Loucy (cell line): ENCODE data around the gene USP34.

Experiments
- H2AFZ ChIP-seq: fragments of 200-600 bp; sonication (generic); 2 replicates; pipeline ENCODE4 v1.6.0; 2016; ENCODE audit warnings: antibody characterized with exemption, mild to moderate bottlenecking, low read length, moderate library complexity
- H3F3A ChIP-seq: fragments of 200-600 bp; 2 replicates; pipeline ENCODE4 v1.6.0; 2016; ENCODE audit warnings: antibody characterized with exemption, low read depth, mild to moderate bottlenecking
- H3K27me3 ChIP-seq: fragments of 200-600 bp; sonication (generic); 2 replicates; pipeline ENCODE4 v1.6.1; 2014; ENCODE audit warnings: low read length, mild to moderate bottlenecking; ENCODE audit not compliant: insufficient read depth, poor library complexity, severe bottlenecking
- H3K36me3 ChIP-seq: fragments of 200-600 bp; sonication (generic); 2 replicates; pipeline ENCODE4 v1.6.1; 2016; ENCODE audit warnings: low read length; ENCODE audit not compliant: insufficient read depth
- H3K4me1 ChIP-seq: fragments of 200-600 bp; sonication (generic); 2 replicates; pipeline ENCODE4 v1.5.1; 2014; ENCODE audit warnings: low read length, mild to moderate bottlenecking; ENCODE audit not compliant: insufficient read depth, poor library complexity, severe bottlenecking
- H3K4me2 ChIP-seq: fragments of 200-600 bp; sonication (generic); 2 replicates; pipeline ENCODE4 v1.6.0; 2014; ENCODE audit warnings: antibody characterized with exemption, low read length, low read depth, mild to moderate bottlenecking; ENCODE audit not compliant: poor library complexity, severe bottlenecking
- H3K4me3 ChIP-seq: fragments of 200-600 bp; sonication (generic); 2 replicates; pipeline ENCODE4 v1.5.1; 2014; ENCODE audit warnings: low read length, mild to moderate bottlenecking, mixed read lengths; ENCODE audit not compliant: poor library complexity, severe bottlenecking
- H3K79me2 ChIP-seq: fragments of 200-600 bp; sonication (generic); 2 replicates; pipeline ENCODE4 v1.6.1; 2014; ENCODE audit warnings: low read length; ENCODE audit not compliant: insufficient read depth
- H3K9ac ChIP-seq: fragments of 200-600 bp; sonication (generic); 2 replicates; pipeline ENCODE4 v1.6.0; 2014; ENCODE audit warnings: mild to moderate bottlenecking, low read depth, low read length, moderate library complexity; ENCODE audit not compliant: poor library complexity, severe bottlenecking
- H3K9me2 ChIP-seq: fragments of 200-600 bp; sonication (generic); replicated peaks from 2 replicates; pipeline ENCODE4 v1.6.1; 2016; ENCODE audit warnings: low read depth, low read length, mixed read lengths
- H3K9me3 ChIP-seq: fragments of 200-600 bp; sonication (generic); 2 replicates; pipeline ENCODE4 v1.6.1; 2014; ENCODE audit warnings: mild to moderate bottlenecking, antibody characterized with exemption, low read length, low read depth; ENCODE audit not compliant: insufficient read depth
- H4K20me1 ChIP-seq: fragments of 200-600 bp; sonication (generic); 2 replicates; pipeline ENCODE4 v1.6.0; 2014; ENCODE audit warnings: antibody characterized with exemption, low read length, mild to moderate bottlenecking; ENCODE audit not compliant: insufficient read depth, poor library complexity, severe bottlenecking
- EZH2phosphoT487 ChIP-seq: fragments of 200-600 bp; IDR thresholded peaks from 2 replicates; pipeline ENCODE4 v1.6.1; 2018; ENCODE audit warnings: antibody characterized with exemption, mild to moderate bottlenecking, moderate library complexity, borderline replicate concordance
- TF ChIP-seq, protein P1 (sequence below): fragments of 200-600 bp; sonication (generic); conservative IDR thresholded peaks from 2 replicates; pipeline ENCODE4 v1.5.1; 2014; ENCODE audit warnings: mild to moderate bottlenecking, antibody characterized with exemption, low read length

The USP34 gene

GRCh38 chr2:61252031-61252430, 218.9 kb downstream of the USP34 start:
- H3K36me3 ChIP-seq, result peaks cover 42% of the 10 kb centered on the region; the same call in 1 of the 2 replicates
- H2AFZ ChIP-seq, result no peak overlapping the region
- H3K4me1 ChIP-seq, result no peaks in the 10 kb centered on the region
- TF ChIP-seq EZH2phosphoT487, result no peak
- TF ChIP-seq, protein P1, sequence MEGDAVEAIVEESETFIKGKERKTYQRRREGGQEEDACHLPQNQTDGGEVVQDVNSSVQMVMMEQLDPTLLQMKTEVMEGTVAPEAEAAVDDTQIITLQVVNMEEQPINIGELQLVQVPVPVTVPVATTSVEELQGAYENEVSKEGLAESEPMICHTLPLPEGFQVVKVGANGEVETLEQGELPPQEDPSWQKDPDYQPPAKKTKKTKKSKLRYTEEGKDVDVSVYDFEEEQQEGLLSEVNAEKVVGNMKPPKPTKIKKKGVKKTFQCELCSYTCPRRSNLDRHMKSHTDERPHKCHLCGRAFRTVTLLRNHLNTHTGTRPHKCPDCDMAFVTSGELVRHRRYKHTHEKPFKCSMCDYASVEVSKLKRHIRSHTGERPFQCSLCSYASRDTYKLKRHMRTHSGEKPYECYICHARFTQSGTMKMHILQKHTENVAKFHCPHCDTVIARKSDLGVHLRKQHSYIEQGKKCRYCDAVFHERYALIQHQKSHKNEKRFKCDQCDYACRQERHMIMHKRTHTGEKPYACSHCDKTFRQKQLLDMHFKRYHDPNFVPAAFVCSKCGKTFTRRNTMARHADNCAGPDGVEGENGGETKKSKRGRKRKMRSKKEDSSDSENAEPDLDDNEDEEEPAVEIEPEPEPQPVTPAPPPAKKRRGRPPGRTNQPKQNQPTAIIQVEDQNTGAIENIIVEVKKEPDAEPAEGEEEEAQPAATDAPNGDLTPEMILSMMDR, result no peak
- H3K27me3 ChIP-seq, result no peaks in the 10 kb centered on the region
- H3K79me2 ChIP-seq, result no peaks in the 10 kb centered on the region
- no peak overlapping the region for H3K9ac ChIP-seq
- H3K4me3 ChIP-seq, result no peak overlapping the region
- H3K9me2 ChIP-seq, result no peaks in the 10 kb centered on the region
- no peaks in the 10 kb centered on the region for H4K20me1 ChIP-seq
- no peaks in the 10 kb centered on the region for H3K9me3 ChIP-seq
- H3K4me2 ChIP-seq, result no peak overlapping the region
- H3F3A ChIP-seq, result no peaks in the 10 kb centered on the region

- peaks cover 36% of the 10 kb centered on the region; the same call in 1 of the 2 replicates for H3K36me3 ChIP-seq
- H4K20me1 ChIP-seq, result no peaks in the 10 kb centered on the region
- no peaks in the 10 kb centered on the region for H3K4me1 ChIP-seq
- no peak overlapping the region for H3K9ac ChIP-seq
- H3K79me2 ChIP-seq, result no peaks in the 10 kb centered on the region
- no peaks in the 10 kb centered on the region for H3K27me3 ChIP-seq
- no peak overlapping the region for H2AFZ ChIP-seq
- TF ChIP-seq EZH2phosphoT487, result no peak
- TF ChIP-seq, protein P1, result no peak
- no peaks in the 10 kb centered on the region for H3K9me3 ChIP-seq
- H3K4me3 ChIP-seq, result no peak overlapping the region
- H3F3A ChIP-seq, result no peaks in the 10 kb centered on the region
- no peaks in the 10 kb centered on the region for H3K9me2 ChIP-seq
- no peak overlapping the region for H3K4me2 ChIP-seq
Measured at GRCh38 chr2:61249521-61250071, 221.3 kb downstream of the USP34 start.

DNA sequence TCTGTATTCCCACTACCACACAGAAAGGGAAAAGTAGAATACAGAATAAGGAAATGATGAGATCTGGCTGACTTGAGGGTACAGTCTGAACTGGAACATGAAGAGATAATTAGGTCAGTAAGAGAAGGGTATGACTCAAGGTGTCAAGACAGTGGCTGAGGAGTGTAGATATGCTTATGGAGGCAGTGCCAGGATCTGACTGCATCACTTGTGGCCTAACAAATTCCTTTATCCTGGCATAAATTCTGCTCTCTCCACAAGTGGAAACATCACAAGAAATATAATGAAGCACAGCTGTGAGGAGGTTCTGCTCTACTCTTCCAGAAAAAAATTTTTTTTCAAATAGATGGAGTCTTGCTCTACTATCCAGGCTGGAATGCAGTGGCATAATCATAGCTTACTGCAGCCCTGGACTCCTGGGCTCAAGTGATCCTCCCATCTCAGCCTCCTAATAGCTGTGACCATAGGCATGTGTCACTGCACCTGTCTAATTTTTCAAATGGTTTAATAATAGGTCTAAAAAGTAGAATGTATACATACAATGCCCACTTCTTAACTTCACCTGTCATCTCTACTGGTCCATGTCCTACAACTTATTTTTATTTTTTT, 223.6 kb downstream of the USP34 start:
- H3K36me3 ChIP-seq, result peaks cover 51% of the 10 kb centered on the region; the same call in 1 of the 2 replicates

More for the DNA sequence above, 223.6 kb downstream of the USP34 start:
- H3K9me3 ChIP-seq, result no peaks in the 10 kb centered on the region
- no peak overlapping the region for H2AFZ ChIP-seq
- H3K4me1 ChIP-seq, result no peaks in the 10 kb centered on the region
- no peak overlapping the region for H3K4me3 ChIP-seq
- no peaks in the 10 kb centered on the region for H3K27me3 ChIP-seq
- H3K9ac ChIP-seq, result no peak overlapping the region
- no peaks in the 10 kb centered on the region for H3F3A ChIP-seq
- no peaks in the 10 kb centered on the region for H3K9me2 ChIP-seq
- TF ChIP-seq, protein P1, result no peak
- no peak overlapping the region for H3K4me2 ChIP-seq
- H3K79me2 ChIP-seq, result no peaks in the 10 kb centered on the region
- no peaks in the 10 kb centered on the region for H4K20me1 ChIP-seq
